ENCODE results near the gene WWOX. TPM values are rescaled to one million over a fixed set of nuclear protein-coding genes. Genes with fewer than 3 reads are reported as not detected.

Gene WWOX
- total and polyA plus RNA-seq, 2 of the 13 experiments (the other 11 are each of a cell fraction or from before 2014, with no cell fraction given) = 9.1 to 37.4 TPM

- H2AFZ ChIP-seq (ENCODE audit: low read length) = no peak overlapping the region
- 54% methylated on average over 13 of the region's 13 CpGs for WGBS (ENCODE audit: low lambda C conversion rate)
- no peak overlapping the region for H3K4me3 ChIP-seq (replicated peaks in 1 of 3; ENCODE audit: insufficient read depth in 1 of 3, low read depth in 2 of 3, low read length in 3 of 3)
- ATAC-seq (peak; percentile 67), DNase-seq (ENCODE audit: low spot score) (peak; percentile 68), FAIRE-seq (no peak)
- H4K20me1 ChIP-seq (ENCODE audit: insufficient read depth, low read length) = no peaks in the 10 kb centered on the region
- no peaks in the 10 kb centered on the region for H3K79me2 ChIP-seq (ENCODE audit: insufficient read depth, low read length)
- in situ Hi-C loops (cut with HindIII; ENCODE audit: extremely low pct_ligation_motif_present, low pct_unique_long_range_greater_than_20kb) = loop anchor here (5.0 kb wide), 1 partner anchor 52 kb away; no protein-coding TSS in a partner anchor
- H3K36me3 ChIP-seq (replicated peaks in 1 of 2; ENCODE audit: control insufficient read depth in 1 of 2, insufficient read depth in 2 of 2, low read length in 2 of 2) = no peaks in the 10 kb centered on the region
- H3K4me2 ChIP-seq (ENCODE audit: low read depth, low read length) = peak overlapping the region; percentile 9; the same call in 1 of the 2 replicates
- CTCF ChIA-PET (ENCODE audit: low intra/inter-chr PET ratio, low total read pairs) = no interaction called here
- H3K9me3 ChIP-seq (ENCODE audit: low read length) = no peaks in the 10 kb centered on the region
- intact Hi-C loops (cut with micrococcal nuclease; ENCODE audit: unreplicated experiment) = loop anchor here (10.0 kb wide), 1 partner anchor 60 kb away; no protein-coding TSS in a partner anchor
- H3K4me1 ChIP-seq (ENCODE audit: insufficient read depth, low read length) = peaks cover 34% of the 10 kb centered on the region
- no TSS peak for BruUV-seq (replicated peaks)
- H3K27ac ChIP-seq (ENCODE audit: extremely low read length, insufficient read depth, low read length) = no peak overlapping the region
- no peak overlapping the region for H3K9ac ChIP-seq (ENCODE audit: insufficient read depth, low read depth, low read length)
- POLR2A ChIA-PET = no interaction called here
- H3K27me3 ChIP-seq (ENCODE audit: control insufficient read depth in 1 of 2, insufficient read depth in 2 of 2, low read length in 2 of 2) = no peaks in the 10 kb centered on the region
- TF ChIP-seq ZNF660 (CRISPR knock-in tag; IDR thresholded peaks at IDR 0.05; ENCODE audit: borderline replicate concordance, low read depth) (no peak), FOXA3 (CRISPR knock-in tag; IDR thresholded peaks at IDR 0.05) (peak; percentile 68), EP300 (IDR thresholded peaks at IDR 0.05; ENCODE audit: low read depth in 2 of 2, low read length in 2 of 2) (peak in 1 of 2 experiments; percentile 26; a peak in 1 of 4 replicates), EP300 (CRISPR knock-in tag; IDR thresholded peaks at IDR 0.05; ENCODE audit: borderline replicate concordance) (no peak), HNF1A (IDR thresholded peaks at IDR 0.05; ENCODE audit: low read depth) (no peak), HNF1A (CRISPR knock-in tag; IDR thresholded peaks at IDR 0.05; ENCODE audit: borderline replicate concordance) (no peak), SOX5 (CRISPR knock-in tag; IDR thresholded peaks at IDR 0.05; ENCODE audit: borderline replicate concordance) (peak; percentile 47; the same call in 1 of the 2 replicates), FOXA1 (IDR thresholded peaks at IDR 0.05) (0 out of 2 replicates have a peak, but pooled peaks have one; percentile 17), FOXA1 (CRISPR knock-in tag; IDR thresholded peaks at IDR 0.05) (peak; percentile 26; the same call in 1 of the 2 replicates), ZEB1 (IDR thresholded peaks at IDR 0.05; ENCODE audit: insufficient replicate concordance, low read depth) (no peak), SALL1 (CRISPR knock-in tag; IDR thresholded peaks at IDR 0.05) (0 out of 2 replicates have a peak, but pooled peaks have one; percentile 12), ZNF281 (CRISPR knock-in tag; IDR thresholded peaks at IDR 0.05; ENCODE audit: borderline replicate concordance) (no peak), RCOR2 (CRISPR knock-in tag; IDR thresholded peaks at IDR 0.05) (no peak), GATAD2A (CRISPR knock-in tag; IDR thresholded peaks at IDR 0.05) (peak; percentile 49; the same call in 1 of the 2 replicates), FOXP4 (CRISPR knock-in tag; IDR thresholded peaks at IDR 0.05) (0 out of 2 replicates have a peak, but pooled peaks have one; percentile 10)
These were observed 85.1 kb downstream of the WWOX start for GRCh38 chr16:78184238-78185183.
